Measurements from ENCODE around the gene ADGRG6.
"Not testable (repeated sequence)": the region's sequence is repeated elsewhere in the genome, so short reads cannot be mapped to it uniquely, and the experiment has no call there.

The ADGRG6 gene

GRCh38 chr6:142454848-142455247, 153.0 kb downstream of the ADGRG6 start:
- DNase-seq, result not testable (repeated sequence)

GRCh38 chr6:142455957-142456589, 154.3 kb downstream of the ADGRG6 start:
- no peak for DNase-seq

GRCh38 chr6:142457638-142458406, 156.0 kb downstream of the ADGRG6 start:
- no peak for DNase-seq

GRCh38 chr6:142458836-142459235, 157.0 kb downstream of the ADGRG6 start:
- DNase-seq, result no peak

GRCh38 chr6:142459271-142459670, 157.5 kb downstream of the ADGRG6 start:
- no peak for DNase-seq

GRCh38 chr6:142462260-142462659, 160.5 kb downstream of the ADGRG6 start:
- DNase-seq, result no peak

GRCh38 chr6:142463988-142464387, 162.2 kb downstream of the ADGRG6 start:
- DNase-seq, result no peak

- DNase-seq, result no peak
Measured at GRCh38 chr6:142469220-142469619, 167.4 kb downstream of the ADGRG6 start.

- DNase-seq, result no peak
Measured at GRCh38 chr6:142470421-142470820, 168.6 kb downstream of the ADGRG6 start.

GRCh38 chr6:142474531-142475289, 172.9 kb downstream of the ADGRG6 start:
- no peak for DNase-seq

- no peak for DNase-seq
Measured at GRCh38 chr6:142476452-142476851, 174.6 kb downstream of the ADGRG6 start.

GRCh38 chr6:142478117-142478516, 176.3 kb downstream of the ADGRG6 start:
- DNase-seq, result no peak

- no peak for DNase-seq
Measured at GRCh38 chr6:142481466-142481865, 179.7 kb downstream of the ADGRG6 start.

GRCh38 chr6:142482249-142482648, 180.4 kb downstream of the ADGRG6 start:
- DNase-seq, result no peak

- DNase-seq, result no peak
Measured at GRCh38 chr6:142482974-142483373, 181.2 kb downstream of the ADGRG6 start.

- no peak for DNase-seq
Measured at GRCh38 chr6:142485256-142485655, 183.4 kb downstream of the ADGRG6 start.

- no peak for DNase-seq
Measured at GRCh38 chr6:142489722-142490610, 188.2 kb downstream of the ADGRG6 start.

Measured in activated CD4-positive, CD25-positive, alpha-beta regulatory T cell treated with anti-CD3 and anti-CD28 coated beads, Interleukin-2, amount 50 U/mL, for 72 hours (primary cell).